GM19463 (cell line): ENCODE measurements around the gene EHBP1L1.

Experiments
- ATAC-seq: cut with Tn5 transposase; IDR thresholded peaks from one replicate; pipeline ENCODE4 v1.9.1; 2021; ENCODE audit warnings: mild to moderate bottlenecking, moderate library complexity; ENCODE audit not compliant: unreplicated experiment

The EHBP1L1 gene

DNA sequence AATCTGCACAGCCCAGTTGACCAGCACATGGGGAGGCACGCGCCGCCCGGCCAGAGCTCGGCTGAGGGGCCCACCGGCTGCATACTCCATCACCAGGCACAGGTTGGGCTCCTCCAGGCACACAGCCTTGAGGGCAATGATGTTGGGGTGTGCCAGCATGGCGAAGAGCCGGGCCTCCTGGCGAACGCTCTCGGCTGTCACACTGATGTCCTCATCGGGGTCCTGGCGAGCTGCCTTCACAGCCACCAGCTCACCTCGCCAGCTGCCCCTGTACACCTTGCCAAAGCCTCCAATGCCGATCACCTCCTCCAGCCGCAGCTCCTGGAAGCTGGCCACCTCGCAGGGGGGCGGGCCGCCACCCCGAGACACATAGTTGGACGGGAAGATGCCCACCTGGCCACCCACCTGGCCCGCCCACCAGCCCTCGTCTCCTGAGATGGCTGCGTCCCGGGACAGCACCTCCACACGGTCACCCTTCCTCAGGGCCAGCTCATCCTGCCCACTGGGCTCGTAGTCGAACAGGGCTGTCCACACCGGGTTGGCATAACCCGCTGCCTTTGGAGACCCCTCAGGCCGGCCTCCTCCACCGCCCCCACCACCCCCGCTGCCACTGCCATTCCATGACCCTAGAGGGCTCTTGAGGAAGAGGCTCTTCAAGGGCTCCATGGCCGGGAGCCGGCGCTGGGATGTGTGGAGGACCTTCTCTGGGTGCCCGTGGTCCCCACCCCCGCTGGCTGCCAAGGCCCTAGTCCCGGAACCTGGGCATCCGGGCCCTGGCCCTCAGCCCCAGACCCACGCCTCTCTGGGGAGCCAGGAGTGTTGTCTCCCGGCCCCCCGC, 37.5 kb downstream of the EHBP1L1 start:
- ATAC-seq: no peak

DNA sequence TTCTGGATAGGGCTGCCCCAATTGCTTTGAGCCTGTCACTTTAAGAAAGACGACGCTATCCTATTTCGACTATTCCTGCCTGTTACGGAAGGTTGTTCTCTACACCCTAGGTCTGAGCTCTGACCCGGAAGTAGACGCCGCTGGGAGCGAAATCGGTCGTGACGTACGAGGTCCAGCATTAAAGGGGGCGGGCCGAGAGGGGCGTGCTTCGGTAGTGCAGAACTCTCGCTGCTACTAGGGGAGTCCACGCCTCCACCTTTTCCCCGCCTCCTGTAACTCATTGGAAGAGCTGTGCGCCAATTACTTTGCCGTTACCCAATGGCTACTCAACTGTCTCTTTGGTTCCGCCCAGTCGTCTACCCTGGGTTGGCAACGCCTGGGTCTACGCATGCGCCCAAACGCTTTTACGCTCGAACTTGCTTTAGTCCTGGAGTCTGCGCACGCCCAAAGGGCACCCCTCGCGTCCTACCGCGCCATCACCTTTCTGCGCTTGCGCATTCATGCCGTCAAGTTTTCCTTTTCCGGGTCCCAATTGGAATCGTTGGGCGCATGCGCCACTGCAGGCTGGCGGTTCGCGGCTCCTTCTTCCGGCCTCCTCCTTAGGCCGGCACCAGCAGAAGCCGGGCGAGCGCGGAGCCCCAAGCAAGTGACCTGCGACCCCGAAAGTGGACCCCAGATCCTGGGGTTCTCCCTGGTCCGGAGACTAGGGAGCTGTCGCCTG, 39.5 kb downstream of the EHBP1L1 start, which contains the start of gene PCNX3:
TSS of gene PCNX3 (plus strand) at position 548 of the 721 bp plus-strand sequence. CDS start 536 bp downstream, outside the sequence.
- ATAC-seq: peak; percentile 79

GRCh38 chr11:65615950-65616574, 40.2 kb downstream of the EHBP1L1 start:
- ATAC-seq: no peak

DNA sequence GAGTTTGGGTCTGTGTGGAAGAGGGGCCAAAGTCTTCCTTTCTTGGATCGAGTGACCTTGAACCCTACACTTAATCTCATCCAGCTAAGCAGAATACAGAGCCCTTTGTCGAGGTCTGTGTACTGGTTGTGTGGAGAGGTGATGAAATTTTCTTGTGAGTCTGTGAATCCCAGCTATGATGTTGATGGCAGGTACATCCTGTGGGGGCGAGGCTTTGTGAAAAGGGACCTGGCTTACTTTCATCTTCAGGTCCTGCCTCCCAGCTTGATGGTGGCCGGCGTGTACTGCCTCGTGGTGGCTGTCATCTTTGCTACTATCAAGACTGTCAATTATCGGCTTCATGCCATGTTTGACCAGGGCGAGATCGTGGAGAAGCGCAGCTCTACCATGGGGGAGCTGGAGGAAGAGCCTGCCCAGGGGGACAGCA, 40.7 kb downstream of the EHBP1L1 start:
- no peak for ATAC-seq

- ATAC-seq: no peak
Observed at GRCh38 chr11:65617136-65617850, 41.4 kb downstream of the EHBP1L1 start.

DNA sequence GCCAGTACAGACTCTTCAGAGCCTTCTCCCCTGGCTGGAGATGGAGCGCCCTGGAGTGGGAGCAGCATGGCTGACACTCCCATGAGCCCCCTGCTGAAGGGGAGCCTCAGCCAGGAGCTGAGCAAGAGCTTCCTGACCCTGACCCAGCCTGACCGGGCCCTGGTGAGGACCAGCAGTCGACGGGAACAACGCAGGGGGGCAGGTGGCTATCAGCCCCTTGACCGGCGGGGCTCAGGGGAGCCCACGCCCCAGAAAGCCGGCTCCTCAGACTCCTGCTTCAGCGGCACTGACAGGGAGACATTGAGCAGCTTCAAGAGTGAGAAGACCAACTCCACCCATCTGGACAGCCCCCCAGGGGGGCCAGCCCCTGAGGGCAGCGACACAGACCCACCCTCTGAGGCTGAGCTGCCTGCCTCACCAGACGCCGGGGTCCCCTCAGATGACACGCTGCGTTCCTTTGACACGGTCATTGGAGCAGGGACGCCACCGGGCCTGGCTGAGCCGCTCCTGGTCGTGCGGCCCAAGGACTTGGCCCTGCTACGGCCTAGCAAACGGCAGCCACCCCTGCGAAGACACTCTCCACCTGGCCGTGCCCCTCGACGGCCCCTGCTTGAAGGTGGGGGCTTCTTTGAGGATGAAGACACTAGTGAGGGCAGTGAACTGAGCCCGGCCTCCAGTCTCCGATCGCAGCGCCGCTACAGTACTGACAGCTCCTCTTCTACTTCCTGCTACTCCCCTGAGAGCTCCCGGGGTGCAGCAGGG, 42.3 kb downstream of the EHBP1L1 start:
- ATAC-seq: no peak

- no peak for ATAC-seq
Observed at GRCh38 chr11:65618763-65619162, 42.9 kb downstream of the EHBP1L1 start.

DNA sequence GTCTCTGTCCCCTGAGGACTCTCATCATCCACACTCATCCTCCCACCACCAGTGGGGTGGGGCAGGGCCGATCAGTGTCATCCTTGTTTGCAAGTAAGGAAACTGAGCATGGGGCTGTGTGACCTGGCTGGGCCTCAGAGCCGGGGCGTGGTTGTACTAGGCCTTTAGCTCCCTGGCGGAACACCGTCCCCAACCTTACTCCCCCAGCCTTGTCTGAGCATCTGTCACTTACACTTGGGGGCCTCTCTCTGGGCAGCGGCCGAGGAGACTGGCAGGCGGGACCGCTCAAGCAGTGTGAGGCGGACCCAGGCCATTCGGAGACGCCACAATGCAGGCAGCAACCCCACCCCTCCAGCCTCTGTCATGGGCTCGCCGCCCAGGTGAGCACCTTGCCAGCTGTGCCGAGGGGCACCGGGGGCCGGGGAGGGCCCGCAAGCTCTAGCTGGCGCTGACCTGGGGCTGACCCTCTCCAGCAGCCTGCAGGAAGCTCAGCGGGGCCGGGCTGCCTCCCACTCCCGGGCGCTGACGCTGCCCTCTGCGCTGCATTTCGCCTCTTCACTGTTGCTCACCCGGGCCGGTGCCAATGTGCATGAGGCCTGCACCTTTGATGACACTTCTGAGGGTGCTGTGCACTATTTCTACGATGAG, 43.6 kb downstream of the EHBP1L1 start:
- no peak for ATAC-seq

GRCh38 chr11:65620666-65621065, 44.8 kb downstream of the EHBP1L1 start:
- ATAC-seq: no peak

DNA sequence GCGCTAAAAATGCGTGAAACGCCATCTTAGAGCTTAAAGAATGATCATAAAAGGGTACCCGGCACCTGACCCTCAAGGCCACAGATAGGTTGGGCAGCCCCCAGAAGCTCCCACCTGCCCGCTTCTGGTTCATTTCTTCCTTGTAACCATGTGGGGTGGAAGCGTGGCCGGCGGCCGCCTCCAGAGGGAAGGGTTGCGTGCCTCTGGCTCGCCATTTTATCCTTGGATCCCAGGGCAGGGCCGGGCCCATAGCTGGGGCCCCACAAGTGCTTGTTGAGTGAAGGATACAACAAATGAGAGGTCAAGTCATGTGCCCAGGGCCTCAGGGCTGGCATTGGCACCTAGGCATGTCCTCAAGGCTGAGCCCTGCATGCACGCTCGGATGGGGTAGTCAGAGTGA, 45.6 kb downstream of the EHBP1L1 start:
- ATAC-seq: no peak

GRCh38 chr11:65622011-65622410, 46.2 kb downstream of the EHBP1L1 start:
- ATAC-seq: no peak

GRCh38 chr11:65623177-65623576, 47.3 kb downstream of the EHBP1L1 start:
- ATAC-seq: no peak

DNA sequence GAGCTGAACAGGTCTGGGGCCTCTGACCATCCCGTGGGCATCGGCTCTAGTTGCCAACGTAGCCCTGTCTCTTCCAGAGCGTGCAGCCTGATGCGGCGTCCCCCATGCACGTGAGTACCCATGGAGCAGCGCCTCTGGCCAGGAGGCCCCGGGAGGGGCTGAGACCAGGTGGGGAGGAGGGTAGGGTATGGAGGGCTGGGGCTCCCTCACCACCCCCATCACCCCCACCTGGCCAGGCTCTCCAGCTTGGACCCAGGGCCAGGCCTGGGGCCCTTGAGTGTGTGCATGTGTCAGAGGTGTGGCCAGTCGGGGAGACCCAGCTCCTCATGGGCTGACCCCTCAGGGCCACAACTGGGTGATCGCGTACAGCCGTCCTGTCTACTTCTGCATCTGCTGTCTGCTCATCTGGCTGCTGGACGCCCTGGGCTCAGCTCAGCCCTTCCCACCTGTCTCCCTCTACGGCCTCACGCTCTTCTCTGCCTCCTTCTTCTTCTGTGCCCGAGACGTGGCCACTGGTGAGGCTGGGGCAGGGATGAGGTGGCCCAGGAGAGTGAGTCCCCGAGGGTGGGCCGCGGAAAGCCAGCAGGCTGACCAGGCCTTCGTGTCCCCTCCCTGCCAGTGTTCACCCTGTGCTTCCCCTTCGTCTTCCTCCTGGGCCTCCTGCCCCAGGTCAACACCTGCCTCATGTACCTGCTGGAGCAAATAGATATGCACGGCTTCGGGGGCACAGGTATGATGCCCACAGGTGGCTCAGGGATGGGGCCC, 48.2 kb downstream of the EHBP1L1 start:
- ATAC-seq: no peak

DNA sequence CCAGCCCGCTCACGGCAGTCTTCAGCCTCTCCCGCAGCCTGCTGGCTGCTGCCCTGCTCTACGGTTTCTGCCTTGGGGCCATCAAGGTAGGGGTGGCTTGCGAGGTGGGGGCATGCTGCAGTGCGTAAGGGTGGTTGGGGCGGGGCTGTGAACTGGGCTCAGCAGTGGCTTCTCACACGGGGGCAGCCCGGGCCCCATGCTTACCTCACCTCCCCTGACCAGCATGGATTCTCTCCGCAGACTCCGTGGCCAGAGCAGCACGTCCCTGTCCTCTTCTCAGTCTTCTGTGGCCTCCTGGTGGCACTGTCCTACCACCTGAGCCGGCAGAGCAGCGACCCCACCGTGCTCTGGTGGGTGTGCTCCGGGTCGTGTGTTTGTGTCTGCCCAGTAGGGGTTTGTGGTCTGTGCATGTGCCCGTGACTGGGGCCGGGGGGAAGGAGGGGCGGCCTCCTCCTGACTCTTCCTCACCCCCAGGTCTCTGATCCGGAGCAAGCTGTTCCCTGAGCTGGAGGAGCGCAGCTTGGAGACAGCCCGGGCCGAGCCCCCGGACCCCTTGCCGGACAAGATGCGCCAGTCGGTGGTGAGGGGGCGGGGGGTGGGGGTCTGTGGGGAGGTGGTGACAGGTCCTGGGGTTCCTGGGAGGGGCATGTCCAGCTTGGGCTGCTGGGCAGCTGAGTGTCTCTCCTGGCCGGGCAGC, 49.2 kb downstream of the EHBP1L1 start:
- no peak for ATAC-seq

DNA sequence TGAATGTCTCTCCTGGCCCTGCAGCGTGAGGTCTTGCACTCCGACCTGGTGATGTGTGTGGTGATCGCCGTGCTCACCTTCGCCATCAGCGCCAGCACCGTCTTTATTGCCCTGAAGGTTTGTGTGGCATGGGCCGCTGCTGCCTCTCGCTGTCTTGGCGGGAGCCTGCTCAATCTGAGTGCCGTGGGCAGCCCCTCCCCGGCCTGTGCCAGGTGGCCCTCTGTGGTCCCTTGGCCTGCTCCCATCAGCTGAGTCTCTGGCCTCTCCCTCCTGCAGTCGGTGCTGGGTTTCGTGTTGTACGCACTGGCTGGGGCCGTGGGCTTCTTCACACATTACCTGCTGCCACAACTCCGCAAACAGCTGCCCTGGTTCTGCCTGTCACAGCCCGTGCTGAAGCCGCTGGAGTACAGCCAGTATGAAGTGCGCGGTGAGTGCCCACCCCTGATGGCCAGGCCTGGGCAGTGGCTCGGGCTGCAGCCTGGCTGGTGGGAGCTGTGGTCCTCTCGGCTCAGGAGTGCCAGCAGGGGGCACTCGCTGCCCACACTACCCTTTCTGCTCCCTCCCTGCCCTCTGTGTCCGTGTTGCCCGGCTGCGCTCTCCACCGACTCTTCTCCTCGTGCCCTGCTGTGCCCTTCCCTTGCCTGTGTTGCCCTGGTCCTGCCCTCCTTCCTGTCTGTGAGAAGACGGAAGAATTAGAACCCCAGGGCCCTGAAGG, 49.9 kb downstream of the EHBP1L1 start:
- ATAC-seq: no peak

DNA sequence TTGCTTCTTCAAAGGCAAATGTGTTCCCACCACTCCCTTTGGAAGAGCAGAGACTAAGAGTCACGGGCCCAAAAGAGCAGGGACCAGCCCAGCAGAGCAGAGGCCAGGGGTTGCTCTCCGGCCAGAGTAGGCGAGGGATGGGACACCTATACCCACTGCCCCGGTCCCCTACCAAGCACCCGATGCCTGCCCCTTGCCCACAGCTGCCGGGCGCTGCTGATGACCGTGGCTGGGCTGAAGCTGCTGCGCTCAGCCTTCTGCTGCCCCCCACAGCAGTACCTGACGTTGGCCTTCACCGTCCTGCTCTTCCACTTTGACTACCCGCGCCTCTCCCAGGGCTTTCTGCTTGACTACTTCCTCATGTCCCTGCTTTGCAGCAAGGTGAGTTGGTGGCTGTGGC, 51.3 kb downstream of the EHBP1L1 start:
- no peak for ATAC-seq

DNA sequence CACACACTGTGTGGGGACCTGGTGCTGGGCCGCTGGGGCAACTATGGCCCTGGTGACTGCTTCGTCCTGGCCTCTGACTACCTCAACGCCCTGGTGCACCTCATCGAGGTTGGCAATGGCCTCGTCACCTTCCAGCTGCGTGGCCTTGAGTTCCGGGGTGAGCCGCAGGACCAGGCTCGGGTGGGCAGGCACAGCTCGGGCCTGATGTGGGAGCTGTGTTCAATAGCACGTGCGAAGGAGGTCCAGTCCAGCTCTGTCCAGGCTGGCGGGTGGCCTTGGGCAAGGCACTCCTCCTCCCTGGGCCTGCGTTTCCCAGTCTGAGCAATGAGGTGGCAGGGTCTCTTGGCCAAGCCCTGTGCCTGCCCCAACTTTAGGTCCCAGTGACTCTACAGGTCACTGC, 53.7 kb downstream of the EHBP1L1 start:
- ATAC-seq: no peak

DNA sequence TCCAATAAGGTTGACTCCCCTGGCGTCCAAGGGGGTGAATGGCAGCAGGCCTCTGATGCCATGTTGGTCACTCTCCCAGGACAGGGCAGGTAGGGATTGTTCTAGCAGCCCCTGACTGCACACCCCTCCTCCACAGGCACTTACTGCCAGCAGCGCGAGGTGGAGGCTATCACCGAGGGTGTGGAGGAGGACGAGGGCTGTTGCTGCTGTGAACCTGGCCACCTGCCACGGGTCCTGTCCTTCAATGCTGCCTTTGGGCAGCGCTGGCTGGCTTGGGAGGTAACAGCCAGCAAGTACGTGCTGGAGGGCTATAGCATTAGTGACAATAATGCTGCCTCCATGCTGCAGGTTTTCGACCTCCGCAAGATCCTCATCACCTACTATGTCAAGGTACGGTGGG, 54.4 kb downstream of the EHBP1L1 start:
- ATAC-seq: no peak
